ENCODE results near the gene DNAJB4. TPM values are rescaled to one million over a fixed set of nuclear protein-coding genes. Genes with fewer than 3 reads are reported as not detected.
"Not testable (repeated sequence)": the region's sequence is repeated elsewhere in the genome, so short reads cannot be mapped to it uniquely, and the experiment has no call there.

The DNAJB4 gene
- total RNA-seq, 1 donor from 2014 or later, result 88.0 TPM

DNA sequence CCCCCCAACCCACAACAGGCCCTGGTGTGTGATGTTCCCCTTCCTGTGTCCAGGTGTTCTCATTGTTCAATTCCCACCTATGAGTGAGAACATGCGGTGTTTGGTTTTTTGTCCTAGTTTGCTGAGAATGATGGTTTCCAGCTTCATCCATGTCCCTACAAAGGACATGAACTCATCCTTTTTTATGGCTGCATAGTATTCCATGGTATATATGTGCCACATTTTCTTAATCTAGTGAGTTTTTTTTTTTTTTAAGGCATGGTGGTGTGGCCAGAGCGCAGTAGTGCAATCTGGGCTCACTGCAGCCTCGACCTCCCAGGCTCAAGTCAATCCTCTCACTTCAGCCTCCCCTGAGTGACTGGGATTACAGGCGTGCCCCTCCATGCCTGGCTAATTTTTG, 16.4 kb downstream of the DNAJB4 start:
- intact Hi-C loops (cut with DNase I); ATAC-seq: not testable (repeated sequence)

DNA sequence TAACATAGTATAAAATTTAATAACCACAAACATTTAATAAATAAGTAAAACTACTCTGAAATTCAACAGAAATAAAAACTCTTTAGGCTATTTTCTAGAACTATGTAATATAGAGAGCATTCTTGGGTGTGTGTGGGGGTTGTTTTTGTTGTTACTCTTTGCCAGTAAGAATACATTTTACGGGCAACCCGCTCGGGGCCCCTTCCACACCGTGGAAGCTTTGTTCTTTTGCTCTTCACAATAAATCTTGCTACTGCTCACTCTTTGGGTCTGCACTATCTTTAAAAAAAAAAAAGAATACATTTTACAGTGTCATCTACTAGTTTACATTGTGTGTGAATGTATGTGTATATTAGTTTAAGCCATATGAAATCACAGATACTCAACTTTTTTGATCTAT, 25.1 kb downstream of the DNAJB4 start:
- ATAC-seq, result no peak
- intact Hi-C loops (cut with DNase I), result no loop called here
- no peak for DNase-seq (ENCODE audit: missing footprints)

More for the DNA sequence above, 16.4 kb downstream of the DNAJB4 start:
- DNase-seq (ENCODE audit: missing footprints), result not testable (repeated sequence)

DNA sequence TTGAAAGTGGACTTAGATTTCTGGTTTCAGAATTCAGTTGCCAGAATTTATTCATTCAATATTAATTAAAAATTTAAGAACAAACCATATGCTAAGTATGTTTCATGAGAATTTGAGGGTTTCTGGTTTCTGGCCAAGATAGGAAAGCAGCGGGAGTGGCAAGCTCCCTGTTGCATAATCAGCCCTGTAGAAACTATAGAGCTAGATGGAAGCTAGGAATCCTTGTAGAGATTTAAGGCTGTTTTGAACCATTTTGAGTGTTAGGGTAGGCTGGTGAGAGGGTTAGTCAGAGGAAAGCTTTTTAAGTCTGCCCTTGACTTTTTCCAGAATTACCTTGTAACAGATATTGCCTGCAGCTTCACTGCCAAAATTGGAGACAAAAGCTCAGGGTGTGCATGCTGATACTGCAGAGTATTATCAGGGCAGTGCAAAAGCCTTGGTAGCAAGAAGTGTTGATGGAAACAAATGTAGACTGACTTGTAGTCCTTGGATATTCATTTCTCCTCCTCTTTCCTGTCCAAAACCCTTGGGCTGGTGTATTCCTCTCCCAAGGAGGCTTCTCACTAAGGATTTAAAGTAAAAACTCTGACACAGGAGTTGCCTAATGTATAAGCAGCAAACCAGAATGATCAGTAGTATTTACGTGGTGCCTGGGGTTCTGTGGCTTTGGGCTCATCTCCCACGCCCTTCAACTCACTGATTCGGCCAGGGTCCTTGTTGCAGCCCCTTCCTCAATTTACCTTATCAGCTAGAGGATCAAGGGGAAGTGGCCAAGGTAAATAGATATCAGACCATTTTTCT, 28.5 kb downstream of the DNAJB4 start:
- DNase-seq (ENCODE audit: missing footprints) (no peak), ATAC-seq (no peak)
- intact Hi-C loops (cut with DNase I), result no loop called here

DNA sequence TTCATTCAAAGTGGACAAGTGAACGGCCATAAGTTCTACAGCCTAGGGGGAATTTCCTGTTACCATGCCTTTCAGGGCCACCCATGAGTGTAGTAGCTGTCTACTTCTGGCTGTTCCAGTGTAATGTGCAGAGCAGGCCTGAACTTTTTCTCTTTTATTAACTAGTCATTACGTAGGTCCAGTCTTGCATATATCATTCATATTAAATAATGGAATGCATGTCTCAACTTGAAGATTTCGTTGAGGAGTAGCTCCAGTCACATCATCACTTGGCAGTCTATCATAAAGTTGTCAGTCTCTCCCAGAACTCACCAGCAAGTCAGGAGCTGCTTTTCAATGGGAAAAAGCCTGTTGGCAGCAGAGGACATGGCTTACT, 29.0 kb downstream of the DNAJB4 start:
- intact Hi-C loops (cut with DNase I), result no loop called here
- ATAC-seq (no peak), DNase-seq (ENCODE audit: missing footprints) (no peak)

DNA sequence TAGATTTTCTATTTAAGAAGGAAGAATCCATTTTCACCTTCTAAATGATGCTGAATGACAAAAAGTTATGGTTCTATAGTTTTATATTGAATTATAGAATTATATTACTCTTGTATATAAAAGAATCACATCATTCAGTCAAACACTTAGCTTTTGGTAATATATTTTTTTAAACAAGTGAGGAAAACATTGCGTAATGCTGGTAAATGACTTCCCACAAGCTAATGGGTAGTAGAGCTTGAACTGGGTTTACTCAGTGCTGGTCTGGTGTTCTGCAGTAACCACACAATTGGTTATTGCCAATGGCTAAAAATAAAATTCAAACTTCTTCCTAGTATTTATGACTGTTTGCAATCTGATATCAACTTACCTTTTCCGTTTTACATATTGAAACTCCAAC, 30.4 kb downstream of the DNAJB4 start:
- no peak for ATAC-seq
- no peak for DNase-seq (ENCODE audit: missing footprints)
- intact Hi-C loops (cut with DNase I), result no loop called here

DNA sequence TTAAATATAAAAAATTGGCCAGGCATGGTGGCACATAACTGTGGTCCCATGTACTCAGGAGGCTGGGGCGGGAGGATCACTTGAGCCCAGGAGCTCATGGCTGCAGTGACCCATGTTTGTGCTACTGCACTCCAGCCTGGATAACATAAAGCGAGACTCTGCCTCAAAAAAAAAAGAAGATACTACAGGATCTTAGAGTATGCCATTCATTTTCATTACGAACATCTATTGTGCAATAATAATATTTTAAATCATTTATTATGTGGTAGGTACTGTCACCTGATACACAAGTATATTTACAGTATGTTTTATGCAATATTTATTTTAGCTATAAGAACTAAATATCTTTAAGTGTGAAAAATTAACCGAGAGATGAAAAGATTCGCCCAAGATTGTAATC, 31.7 kb downstream of the DNAJB4 start:
- intact Hi-C loops (cut with DNase I), result no loop called here
- no peak for ATAC-seq
- DNase-seq (ENCODE audit: missing footprints), result no peak

DNA sequence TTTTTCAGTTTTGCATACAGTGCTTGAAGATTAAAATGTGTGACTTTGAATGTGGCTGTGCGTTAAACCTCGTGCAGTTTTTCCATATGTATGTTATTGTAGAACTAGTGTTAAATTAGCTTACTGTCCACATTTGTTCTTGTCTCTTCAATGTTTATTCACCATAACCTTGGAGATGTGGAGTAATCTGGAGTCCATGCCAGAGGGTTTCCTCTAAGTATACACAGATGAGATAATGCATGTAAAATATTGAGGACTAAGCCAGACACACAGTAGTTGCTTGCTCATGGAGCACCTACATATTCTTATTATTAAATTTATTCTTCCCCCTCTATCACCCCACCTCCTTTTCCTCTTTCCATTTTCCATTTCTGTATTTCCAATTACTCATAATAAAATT, 33.3 kb downstream of the DNAJB4 start:
- intact Hi-C loops (cut with DNase I), result no loop called here
- no peak for ATAC-seq

DNA sequence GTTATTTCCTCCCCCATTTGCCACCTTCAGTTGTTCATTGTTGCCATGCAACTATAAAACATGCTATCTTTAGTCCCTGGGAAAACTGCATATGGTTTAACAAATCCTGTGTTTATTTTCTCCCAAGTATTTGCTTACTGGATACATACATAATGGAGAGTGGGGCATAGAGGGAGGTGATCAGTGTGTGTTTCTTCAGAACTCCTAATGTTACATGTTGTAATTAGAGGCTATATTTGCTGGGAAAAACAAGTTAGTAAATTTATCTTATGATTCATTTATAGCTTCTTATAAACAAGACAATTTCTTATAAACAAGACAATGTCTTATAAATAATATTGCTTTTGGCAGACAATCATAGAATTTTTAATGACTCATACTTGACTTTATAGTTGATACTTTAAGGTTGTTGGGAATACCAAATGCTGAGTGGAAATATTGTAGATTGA, 33.8 kb downstream of the DNAJB4 start:
- DNase-seq (ENCODE audit: missing footprints), result no peak
- intact Hi-C loops (cut with DNase I), result no loop called here
- ATAC-seq, result no peak

More for the DNA sequence above, 33.3 kb downstream of the DNAJB4 start:
- DNase-seq (ENCODE audit: missing footprints), result no peak

DNA sequence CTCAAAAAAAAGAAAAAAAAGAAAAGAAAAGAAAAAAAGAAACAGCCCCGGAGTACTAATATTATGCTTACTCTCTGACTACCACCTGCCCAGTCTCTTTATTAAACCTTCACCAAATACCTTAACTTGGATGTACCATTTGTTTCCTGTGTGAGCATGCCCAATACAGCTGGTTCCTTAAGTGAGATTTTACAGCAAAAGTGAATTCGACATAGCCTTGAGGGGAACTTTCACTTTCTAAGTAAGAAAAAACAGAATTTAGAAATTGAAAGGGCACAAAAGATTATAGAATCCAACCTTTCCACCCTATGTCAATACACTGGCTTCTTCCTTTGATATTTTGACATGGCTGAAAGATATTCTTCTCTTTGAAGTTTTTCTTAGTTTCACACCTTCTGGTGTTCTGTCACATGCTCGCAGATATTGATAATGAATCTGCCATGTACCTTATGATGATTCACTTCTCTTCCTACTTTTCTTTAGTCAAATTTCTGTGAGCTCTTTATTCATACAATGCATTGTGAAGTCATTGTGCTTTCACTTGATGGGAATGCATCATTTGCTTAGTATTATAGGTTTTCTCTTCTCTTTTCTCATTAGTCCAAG, 35.8 kb downstream of the DNAJB4 start:
- ATAC-seq, result no peak
- no peak for DNase-seq (ENCODE audit: missing footprints)
- intact Hi-C loops (cut with DNase I), result no loop called here

DNA sequence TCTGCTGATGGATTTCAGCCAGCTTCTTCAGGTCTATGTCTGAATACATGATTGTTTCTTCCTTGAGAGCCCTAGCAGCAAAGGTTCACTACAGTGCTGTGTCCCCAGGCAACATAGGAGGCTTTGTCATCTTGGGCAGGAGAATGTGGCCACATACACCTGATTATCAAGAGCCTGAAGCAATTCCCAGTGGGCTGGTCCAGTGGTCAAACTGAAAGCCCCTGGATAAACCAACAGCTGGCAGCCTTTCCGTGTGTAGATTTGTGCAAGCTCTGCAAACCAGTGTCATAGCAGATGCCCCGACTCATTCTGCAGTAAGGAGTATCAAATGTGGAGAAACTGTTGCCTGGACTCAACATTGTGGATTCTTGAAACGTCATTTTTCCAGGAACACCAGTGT, 38.7 kb downstream of the DNAJB4 start:
- intact Hi-C loops (cut with DNase I), result no loop called here
- DNase-seq (ENCODE audit: missing footprints), result no peak
- no peak for ATAC-seq

DNA sequence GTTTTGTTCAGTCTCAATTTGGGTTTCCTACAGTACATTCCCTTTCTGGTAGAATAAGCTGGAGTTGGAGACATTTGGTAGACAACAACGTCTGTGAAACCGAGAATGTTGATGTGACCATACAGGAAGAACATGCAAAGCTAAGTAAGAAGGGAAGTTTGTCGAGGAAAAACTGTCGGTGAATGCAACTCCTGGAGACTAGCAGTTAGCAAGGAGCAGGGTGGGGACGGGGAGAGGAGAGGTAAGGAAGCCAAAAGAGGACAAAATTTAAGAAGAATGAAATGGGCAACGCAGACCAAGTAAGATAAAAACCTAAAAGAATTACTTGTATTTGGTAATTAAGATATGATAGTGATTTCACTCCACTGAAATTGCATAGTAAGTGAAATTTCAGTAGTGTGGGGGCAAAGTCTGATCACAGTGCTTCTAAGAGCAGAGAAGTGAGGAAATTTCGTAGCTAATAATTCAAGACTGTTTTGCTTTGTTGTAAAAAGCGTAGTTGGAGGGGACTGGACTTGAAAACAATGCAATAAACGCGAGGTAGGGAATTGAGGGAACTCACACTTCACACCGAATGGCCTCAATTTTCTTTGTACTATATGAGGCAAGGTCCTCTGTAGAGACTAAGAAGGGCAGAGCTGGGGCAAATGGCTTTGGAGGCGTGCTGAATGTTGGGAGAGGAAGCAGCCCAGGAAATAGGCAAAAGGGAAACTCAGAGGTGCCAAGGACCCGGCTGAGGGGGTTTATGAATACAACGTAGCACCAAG, 40.2 kb downstream of the DNAJB4 start:
- intact Hi-C loops (cut with DNase I), result loop anchor here (5.0 kb wide), 1 partner anchor 67 kb away; no protein-coding TSS in a partner anchor
- ATAC-seq (no peak), DNase-seq (ENCODE audit: missing footprints) (no peak)

DNA sequence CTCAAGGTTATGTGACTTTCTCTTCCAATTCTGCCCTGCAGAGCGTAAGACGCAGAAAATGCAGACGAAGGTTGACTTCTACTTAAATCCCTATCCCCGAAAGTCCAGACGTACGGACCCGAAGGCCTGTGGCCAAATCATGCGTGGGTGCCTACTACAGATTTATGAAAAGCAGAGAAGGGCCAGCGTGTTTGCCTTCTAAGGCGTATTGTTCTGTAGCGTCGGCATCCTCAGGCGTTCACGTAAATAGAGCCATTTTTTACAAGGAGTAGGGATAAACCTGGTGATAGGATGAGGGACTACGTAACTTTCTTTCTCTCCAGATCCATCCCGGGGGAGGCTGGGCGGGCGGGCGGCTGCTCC, 40.8 kb downstream of the DNAJB4 start:
- DNase-seq (ENCODE audit: missing footprints) (no peak), ATAC-seq (no peak)
- intact Hi-C loops (cut with DNase I), result loop anchor here (5.0 kb wide), 1 partner anchor 67 kb away; no protein-coding TSS in a partner anchor

DNA sequence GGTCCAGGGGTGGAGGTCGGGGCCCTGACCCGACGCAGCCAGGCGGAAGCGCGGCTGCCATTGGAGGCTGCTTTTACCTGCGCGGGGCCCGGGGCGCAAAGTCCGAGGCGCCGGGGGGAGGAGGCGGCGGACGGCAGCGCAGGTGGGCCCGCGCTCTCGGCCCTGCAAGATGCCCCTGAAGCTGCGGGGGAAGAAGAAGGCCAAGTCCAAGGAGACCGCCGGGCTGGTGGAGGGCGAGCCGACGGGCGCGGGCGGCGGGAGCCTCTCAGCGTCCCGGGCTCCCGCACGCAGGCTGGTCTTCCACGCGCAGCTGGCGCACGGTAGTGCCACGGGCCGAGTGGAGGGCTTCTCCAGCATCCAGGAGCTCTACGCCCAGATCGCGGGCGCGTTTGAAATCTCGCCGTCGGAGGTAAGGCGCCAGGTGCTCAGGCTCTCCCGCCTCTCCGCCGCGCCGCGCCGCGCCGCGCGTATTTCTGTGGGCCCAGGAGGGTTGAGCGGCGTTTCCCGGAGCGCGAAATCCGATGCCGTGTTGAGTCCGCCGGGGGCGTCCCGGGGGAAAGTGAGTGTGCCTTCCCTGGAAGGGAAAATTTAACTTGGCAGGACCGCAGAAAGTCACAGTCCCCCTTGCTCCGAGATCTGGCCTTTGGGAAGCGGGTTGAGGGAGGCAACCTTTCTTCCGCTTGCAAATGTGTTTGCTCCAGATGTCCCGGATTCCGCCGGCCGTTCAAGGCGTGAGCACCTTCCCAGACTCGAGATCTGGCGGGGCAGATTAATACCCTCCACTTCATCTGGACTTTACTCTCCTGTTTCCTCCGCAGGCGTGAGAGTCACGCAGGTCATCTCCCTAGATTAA, 41.4 kb downstream of the DNAJB4 start, which contains the start of gene GIPC2:
GIPC2 (plus strand) TSS at position 41 of the 853 bp plus-strand sequence; CDS start at position 170, 129 bp downstream.
- ATAC-seq, result peak; percentile 49
- intact Hi-C loops (cut with DNase I), result loop anchor here (1.0 to 5.0 kb wide), 3 partner anchors 41 to 67 kb away; partner anchors contain the start of gene FUBP1
- peak; percentile 69 for DNase-seq (ENCODE audit: missing footprints)

DNA sequence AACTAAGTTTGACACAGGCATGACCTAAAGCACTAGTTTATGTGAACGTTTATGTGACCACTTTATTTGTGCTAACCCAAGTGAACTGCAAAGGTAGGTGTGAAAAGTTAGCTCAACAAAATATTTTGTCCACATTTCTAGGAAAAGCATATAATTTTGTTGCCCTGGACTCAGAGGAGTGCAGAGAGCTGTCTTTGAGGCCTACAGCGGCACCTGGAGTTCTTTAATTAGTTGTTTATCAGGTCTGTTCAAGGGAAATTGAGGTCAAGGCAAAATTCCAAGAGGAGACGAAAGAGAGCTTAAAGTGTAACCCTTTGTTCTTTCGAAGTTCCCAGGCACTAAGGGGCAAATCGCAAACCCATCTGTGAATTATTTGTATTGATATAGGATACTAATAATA, 42.4 kb downstream of the DNAJB4 start:
- intact Hi-C loops (cut with DNase I), result loop anchor here (2.0 to 5.0 kb wide), 2 partner anchors 65 to 68 kb away; partner anchors contain the start of gene FUBP1
- DNase-seq (ENCODE audit: missing footprints) (no peak), ATAC-seq (peak; percentile 51)

DNA sequence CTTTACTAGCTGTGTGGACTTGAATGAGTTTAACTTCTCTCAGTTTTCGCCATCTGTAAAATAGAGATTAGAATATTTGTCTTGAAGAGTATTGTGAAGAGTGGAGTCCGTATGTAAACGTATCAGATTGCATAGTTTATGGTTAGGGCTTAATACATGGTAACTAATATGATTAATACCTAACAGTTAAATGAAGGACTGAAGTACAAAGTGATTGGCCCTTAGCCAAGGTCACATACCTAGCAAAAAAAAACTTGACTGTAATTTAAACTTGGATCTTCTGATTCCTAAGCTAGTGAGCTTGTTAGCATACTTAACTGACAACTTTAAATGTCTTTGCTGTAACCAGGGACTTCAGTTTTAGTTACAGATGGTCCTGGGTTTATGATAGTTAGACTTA, 42.9 kb downstream of the DNAJB4 start:
- no peak for DNase-seq (ENCODE audit: missing footprints)
- ATAC-seq, result no peak
- intact Hi-C loops (cut with DNase I), result loop anchor here (2.0 to 5.0 kb wide), 2 partner anchors 65 to 69 kb away; partner anchors contain the start of gene FUBP1

DNA sequence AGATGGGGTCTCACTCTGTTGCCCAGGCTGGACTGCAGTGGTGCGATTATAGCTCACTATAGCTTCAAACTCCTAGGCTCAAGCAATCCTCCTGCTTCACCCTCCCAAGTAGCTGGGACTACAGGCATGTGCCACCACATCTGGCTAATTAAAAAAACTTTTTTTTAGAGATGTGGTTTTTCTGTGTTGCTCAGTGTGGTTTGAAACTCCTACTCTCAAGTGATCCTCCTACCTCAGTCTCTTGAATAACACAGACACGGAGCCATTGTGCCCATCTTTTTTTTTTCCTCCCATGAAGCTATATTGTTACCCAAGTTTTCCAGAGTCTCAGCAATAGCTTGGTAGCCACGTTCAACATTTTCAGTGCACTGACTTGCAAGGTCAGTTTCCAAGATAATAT, 43.7 kb downstream of the DNAJB4 start:
- no peak for ATAC-seq
- intact Hi-C loops (cut with DNase I), result loop anchor here (5.0 kb wide), 1 partner anchor 64 kb away; no protein-coding TSS in a partner anchor
- no peak for DNase-seq (ENCODE audit: missing footprints)

DNA sequence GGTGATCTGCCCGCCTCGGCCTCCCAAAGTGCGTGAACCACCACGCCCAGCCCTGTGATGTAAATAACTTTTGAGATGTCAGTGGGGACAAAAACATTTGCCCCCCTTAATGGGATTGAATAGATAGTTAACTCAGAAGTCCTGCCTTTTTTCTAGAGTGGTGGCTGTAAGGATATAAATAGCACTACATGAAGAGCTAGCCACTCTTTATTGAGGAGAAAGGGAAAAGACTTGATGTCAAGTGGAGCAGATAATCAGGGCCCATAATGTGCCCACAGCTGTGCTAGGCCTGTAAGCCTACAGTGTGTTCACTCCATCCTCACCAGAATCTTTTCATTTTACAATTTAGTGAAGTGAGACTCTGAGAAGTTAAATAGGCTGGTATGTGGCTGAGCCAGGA, 44.7 kb downstream of the DNAJB4 start:
- intact Hi-C loops (cut with DNase I), result loop anchor here (5.0 kb wide), 1 partner anchor 63 kb away; no protein-coding TSS in a partner anchor
- DNase-seq (ENCODE audit: missing footprints) (no peak), ATAC-seq (peak; percentile 45)

DNA sequence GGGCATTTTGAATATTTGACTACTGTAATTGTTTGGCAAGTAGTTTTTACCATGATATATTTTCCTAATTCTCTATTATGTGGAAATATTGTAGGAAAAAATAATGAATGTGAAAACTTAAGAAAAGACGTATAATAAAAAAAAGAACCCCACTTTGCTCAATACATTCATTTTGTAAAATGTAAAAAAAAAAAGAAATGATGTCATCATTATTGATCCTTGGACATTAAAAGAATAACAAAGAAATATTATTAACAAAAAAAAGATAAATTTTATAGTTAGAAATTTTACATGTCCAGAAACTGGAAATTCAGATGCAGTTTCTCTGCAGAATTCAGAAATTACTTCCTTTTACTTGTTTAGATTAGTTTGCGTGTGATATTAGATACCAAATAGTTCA, 46.3 kb downstream of the DNAJB4 start:
- intact Hi-C loops (cut with DNase I), result no loop called here
- DNase-seq (ENCODE audit: missing footprints) (no peak), ATAC-seq (no peak)
